Activated effector memory CD4-positive, alpha-beta T cell treated with Interleukin-2 at 50 U/mL for 16 hours (primary cell): ENCODE results near the gene GABPB2.

Experiments used
- DNase-seq: peaks from one replicate; pipeline ENCODE4 v3.0.0-alpha.2; 2020

The GABPB2 gene

DNA sequence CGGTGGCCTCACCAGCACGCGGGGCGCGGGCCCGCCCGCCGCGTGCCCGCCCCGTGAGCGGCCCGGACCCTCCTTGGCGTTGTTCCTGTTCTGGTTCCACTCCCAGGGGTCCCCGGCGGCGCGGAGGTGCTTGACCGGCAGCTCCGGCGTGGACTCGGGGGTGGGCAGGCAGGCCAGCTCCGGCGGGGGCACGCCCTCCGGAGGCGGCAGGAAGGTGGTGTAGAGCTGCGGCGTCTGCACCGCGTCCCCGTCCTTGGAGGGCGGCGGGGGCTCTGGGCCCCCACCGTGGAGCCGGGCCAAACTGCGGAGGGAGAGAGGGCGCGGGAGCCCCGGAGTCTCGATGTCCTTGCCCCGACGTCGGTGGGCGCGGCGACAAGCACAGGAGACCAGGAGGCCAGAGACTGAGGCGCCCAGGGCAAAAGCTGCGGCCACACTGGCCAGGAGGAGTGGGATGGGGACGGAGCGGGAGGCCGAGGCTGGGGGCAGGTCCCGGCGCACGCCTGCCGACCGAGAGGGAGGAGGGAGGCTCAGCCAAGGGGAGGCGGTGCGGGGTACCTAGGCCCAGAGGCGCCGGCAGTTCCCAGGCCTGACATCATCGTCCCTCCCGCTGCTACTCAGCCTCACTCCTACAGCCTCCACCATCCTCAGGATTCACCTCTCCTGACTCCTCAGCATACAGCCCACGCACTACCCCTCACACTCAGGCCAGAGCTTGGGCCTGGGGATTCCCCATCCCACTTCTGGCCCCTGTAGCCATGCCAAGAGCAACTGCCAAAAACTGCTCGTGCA is 62.7 kb downstream of the GABPB2 start:
- DNase-seq = no peak

DNA sequence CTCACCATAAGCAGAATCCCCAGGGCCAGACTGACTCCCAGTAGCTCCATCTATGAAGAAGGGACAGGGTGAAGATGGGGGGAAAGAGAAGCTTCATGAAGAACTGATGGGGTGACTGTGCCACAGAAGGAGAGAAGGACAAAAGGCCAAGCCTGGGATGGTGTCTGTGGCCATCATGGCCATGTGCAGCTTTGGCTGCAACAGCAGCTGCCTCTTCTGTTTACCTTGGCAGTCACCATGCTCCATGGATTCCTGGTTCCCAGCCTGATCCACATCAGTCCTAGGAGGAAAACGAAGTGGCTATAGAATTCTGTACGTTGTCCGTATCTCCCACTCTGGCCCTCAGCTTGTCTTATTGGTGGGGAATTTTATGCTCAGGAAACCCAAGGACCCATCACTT is 63.8 kb downstream of the GABPB2 start:
- no peak for DNase-seq

DNA sequence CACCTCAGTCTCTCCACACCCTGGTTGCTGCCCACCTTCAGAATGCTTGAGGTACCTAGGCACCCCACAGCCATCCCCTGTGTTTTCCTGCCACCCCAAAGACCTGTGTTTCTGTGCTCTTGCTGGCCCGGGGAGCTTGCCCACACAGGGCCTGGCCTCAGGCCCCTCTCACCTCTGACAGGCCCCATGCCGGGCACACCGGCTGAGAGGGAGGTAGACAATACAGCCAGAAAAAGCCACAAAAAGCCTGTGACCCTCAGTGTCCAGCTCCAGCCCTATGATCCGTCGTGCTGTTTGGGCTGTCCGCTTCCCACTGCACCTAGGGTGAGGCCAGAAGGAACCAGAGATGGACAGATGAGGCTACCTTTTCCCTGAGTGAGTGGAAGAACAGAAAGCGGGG is 64.4 kb downstream of the GABPB2 start:
- DNase-seq = no peak

DNA sequence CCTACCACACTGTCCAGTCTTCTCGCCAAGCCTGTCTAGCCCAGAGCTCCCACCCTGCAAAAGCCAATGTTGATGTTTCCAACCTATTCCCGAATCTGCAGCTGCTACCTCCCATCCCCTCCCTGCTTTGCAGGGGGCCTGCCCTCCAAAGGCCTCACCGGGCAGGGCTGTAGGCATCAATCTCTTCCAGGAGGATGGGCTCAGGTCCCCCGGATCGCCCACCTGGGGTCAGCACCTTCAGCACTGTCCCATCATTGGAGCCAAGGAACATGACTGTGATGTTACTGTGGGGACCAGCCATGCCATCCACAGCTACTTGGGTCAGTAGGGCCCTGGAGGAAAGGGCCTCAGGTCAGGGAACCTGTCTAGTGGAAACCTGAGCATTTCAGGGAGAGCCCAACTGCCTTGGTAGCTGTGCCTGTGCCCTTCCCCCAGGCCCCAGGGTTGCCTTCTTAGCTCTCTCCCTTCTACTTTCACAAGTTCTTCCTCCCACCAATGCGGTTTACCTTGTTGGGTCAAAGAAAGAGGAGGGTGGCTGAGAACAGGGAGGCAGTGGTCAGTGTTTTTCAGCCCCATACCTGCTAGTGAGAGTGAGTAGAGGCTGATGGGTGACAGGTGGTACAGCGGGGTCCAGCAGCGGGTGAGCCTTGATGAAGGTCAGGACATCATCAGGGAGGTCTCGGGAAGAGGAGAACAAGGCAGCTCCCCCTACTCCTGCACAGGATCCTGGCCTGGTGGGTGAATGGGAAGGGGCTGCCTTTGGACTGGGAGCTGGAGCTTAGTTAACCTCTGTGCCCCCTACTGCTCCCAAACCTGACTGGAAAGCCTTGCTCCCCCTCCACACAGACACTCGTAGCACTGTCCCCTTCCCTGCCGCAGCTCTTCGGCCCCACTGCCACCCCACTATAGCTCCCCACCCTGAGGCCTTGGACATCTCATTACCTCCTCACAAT is 65.1 kb downstream of the GABPB2 start:
- no peak for DNase-seq

DNA sequence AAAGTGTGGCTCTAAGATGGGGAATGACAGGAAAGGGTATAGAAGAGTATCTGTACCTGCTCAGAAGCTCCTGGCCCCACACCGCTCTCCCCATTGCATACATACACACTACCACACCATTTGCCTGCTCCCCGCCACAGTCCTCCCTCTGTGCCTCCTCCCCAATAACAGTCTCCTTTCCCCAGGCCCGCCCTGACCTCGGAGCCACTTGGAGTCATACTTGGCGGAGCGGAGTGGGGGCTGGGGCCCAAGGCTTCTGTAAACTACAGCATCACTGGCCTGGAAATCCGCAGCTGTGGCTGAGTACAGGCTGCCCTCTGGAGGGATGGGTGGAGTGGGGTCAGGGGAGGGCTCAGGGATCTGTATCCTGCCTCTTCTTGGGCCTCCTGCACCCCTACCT is 67.2 kb downstream of the GABPB2 start:
- no peak for DNase-seq

DNA sequence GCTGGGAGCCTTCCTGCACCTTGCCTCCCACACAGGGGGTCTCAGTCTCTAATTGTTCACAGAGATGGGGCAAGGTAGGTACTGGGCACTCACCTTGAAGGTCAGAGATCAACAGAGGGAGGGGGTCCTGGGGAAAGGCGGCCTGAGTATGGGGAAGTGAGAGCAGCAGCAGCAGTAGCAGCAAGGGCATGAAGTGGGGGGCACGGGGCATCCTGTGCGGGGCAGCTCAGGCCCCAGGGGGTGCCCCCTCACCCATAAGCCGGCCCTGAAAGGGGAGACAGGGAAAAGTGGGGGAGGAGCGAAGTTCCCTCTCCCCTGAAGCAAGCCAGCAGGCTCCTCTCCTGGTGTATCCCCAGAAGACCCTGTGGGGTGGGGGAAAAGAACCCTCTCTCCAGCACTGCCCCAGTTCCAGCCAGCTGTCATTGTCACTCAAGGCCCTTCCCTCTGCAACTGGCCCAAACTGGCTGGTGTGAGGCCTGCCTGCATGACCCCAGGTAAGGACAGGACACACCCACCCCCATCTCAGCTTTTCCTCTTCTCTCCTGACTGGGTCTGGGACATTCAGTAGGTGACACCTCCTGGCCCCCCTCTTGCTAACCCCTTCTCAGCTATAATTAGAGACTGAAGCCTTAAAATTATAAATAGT is 72.0 kb downstream of the GABPB2 start:
- no peak for DNase-seq

DNA sequence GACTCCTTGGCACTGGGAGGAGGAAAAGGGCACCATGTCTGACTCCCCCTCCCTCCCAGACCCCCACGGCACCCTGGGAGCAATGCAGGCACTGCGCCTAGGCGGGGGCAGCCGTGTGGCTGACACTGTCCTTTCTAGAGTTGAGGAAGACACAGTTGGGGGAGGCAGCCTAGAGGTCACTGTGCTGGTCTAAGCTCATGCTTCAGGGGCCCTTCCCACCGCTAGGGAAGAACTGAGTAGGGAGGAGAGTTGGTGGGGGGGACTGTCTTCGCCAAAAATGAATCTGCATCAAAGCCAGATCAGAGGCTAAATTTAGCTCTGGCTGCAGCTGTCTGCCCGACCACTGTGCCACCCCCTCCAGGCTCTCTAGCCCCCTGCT is 72.5 kb downstream of the GABPB2 start:
- no peak for DNase-seq

DNA sequence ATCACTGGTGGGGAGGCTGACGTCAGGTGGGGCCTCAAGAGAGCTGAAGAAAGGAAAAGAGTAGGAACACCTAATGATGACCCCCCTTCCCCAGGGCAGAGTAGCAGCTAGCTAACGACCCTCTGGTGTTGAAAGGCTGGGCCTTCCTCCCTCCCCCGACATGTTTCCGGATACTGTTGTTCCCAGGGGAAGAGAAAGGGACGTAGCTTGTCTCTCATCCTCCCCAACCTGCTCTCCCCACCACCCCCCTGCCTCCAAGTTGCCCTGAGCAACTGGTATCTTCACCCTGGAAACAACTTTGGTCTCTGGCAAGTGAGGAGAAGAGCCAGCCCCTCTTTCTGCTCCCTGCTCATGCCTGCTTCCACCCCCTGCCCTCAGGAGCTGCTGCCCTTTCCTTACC is 73.4 kb downstream of the GABPB2 start:
- DNase-seq = no peak

DNA sequence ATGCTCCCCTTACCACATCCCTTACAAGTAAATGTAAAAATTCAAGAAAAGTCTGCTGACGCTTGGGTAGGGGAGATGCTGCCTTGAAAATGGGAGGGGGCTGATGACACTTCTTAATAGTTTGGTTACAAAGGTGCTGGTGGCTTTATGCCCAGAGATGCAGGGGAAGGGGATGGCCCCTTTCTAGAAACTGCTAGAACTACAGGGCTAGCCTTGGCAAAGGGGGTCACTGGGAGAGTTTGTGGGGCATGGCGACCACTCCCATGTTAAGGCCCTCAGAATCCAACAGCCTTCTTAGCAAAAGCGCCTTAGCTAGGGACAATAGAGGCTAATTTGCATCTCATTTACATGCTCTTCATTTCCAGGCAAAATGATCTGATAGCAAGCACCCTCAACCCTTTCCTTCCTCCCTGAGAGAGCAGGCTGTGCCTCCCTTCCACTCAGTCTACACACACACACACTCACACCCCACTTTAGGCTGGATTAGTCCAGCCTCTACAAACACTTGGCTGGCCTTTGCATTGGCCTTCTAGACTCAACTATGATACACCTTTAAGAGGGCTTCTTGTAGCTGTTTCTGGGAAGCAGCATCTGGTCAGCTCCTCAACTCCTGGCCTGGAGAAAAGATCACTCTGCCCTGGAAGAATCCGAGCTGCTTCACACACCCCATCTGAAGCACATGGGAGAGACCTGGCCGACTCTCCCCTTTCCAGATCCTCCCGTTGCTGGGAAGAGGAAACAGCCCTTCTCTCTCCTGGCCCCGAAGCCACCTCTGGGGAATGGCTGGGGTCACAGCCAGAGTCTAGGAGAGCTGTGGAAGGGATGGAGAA is 74.1 kb downstream of the GABPB2 start:
- no peak for DNase-seq

DNA sequence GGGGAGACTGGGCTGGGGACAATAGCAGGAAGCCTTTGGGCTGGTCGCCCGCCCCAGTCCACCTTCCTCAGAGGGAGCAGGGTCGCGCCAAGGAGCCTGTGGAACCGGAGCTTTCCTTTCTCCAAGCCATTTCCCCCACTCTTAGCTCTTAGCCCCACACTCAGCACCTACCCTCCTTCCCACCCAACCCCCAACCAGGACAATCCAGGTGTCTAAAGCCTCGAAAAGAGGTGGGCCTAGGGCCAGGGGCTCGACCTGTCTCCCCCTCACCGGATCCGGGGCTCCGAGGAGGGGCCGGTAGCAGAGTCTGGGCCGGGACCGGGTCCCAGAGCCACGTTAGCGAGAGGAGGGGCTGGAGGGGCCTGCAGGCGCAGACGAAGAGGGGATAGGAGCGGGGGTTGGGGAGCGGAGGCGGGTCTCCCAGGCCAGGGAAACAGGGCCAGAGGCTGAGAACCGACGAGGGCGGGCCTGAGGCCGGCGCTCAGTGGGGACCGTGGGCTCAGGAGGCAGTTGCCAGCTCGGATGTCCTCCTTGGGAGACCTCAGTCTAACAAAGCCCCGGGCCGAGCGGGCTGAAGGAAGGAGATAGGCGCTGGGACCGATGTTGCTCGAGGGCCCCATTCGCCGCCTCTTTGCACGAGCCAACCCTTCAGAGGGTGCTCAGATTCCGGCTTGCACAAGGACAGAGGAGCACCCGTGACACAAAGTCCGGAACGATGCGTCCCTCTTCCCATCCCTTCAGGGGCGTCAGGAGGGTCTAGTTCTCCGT is 74.9 kb downstream of the GABPB2 start:
- no peak for DNase-seq

DNA sequence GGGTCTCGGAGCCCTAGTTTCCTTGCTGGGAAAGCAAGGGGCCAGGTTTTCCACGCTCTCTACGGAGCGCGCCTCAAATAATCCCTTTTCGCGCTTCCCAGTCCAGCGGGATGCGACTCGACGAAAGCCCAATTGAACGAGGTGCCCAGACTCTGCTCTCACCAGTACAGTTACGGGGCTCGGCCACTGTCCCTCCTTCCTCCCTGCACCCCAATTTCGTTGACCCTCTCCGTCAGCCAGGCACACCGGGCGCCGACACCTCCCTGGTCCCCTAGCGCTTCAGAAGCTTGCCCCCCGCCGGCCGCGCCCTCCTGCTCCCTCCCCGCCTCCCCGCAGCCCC is 75.5 kb downstream of the GABPB2 start:
- no peak for DNase-seq

DNA sequence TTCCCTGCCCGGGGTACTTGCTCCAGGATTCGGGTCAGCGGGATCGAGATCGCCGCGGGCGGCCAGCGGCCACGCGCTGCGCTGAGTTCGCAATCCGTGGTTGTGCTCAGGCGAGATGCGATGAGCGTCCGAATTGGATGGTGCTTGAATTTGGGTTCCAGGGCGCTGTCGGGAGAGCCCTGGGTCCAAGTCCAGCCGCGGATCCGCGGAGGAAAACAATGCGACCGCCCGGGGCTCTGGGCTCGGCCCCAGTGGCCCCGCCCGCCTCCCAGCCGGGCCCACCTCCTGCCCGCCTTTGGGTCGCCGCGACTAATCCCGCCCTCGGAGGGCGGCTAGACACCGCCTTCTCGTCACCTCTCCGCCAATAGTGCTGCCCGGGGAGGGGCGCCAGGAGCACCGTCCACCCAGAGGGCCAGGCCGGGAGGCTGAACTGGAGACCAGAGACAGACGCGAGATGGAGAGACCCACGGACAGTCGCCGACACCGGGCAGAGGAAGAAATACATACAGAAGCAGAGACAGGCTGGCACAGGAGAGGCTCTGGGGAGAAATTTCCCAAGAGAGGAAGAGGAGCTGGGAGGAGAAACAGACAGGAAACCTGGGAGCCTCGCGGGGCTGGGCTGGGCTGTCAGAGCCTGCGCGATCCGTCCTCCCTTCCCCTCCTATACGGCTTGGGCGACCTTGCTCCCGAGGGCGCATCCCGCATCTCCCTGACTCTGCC is 76.0 kb downstream of the GABPB2 start, which contains the start of gene SEMA6C:
SEMA6C (minus strand) TSS at position 220 of the 720 bp plus-strand sequence. CDS start 4,010 bp downstream, outside the sequence.
- DNase-seq = peak; percentile 83

DNA sequence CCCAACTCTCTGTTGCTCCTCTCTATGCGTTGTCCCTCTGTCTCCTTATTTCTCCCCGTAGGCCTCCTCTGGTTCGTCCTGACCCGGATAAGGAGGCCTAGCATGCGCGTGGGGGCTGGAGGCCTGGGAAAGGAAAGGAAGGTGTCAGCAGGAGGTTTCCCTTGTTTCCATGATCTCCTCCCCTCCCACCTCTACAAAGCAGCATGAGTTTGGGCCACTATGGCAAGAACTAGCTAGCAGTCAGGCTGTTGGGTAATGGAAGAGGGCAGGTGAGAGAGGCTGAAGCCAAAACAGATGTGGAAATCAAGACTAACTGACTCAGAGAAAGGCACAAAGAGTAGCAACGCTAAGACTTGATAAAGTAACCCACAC is 76.6 kb downstream of the GABPB2 start:
- DNase-seq = no peak

DNA sequence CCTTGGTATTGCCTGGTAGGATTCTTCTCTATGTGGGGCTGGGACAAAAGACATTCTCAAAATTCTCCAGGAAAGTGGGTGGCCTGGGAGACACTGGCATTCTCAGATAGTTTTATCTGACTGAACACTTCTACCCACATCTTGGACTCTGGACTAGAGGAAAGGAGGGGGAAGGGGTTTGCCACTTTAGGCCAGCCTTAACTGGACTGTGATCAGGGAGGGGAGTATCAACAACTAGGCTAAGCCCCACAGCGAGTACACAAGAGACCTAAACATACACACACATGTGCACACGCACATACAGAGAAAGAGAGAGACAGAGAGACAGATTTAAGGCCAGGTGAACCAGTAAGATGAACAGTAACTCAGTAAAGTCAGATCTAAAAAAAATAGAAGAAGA is 77.1 kb downstream of the GABPB2 start:
- DNase-seq = no peak

DNA sequence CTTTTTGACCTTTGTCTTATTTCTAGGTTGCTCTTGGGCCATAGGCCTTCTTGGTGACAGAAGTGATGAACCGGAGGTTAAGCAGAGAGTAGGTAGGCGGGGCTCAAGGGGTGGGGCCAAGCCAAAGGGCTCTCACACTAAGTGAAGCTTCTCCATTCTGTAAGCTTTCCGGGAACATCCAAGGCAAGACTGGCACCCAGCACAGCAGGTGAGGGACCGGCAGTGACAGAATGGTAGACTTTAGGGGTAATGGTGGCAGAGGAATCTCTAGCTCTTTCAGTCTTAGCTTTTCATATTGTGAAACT is 85.9 kb downstream of the GABPB2 start, which contains the start of gene TNFAIP8L2:
TNFAIP8L2 (plus strand) TSS at position 135 of the 305 bp plus-strand sequence. CDS start 2,049 bp downstream, outside the sequence.
- DNase-seq = peak; percentile 72

DNA sequence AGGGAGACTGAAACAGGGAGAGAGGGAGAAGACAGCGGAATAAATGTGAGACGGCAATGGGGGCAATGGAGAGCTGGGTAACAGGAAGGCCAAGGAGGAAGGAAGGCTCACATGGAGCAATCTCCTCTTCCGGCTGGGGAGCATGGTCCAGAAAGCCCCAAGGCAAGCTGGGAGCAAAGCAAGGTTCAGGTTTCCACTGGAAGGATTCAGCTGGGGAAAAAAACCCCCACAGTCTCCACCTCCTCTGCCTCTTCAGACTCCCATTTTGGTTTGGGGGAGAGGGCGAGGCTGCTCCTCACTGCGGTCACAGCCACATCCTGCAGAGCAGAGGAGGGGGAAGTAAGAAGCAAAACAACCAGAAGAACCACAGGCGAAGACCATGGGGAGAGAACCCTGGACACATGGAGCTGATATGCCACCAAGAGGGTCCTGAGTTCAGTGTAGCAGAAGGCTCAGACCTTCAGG is 86.5 kb downstream of the GABPB2 start:
- DNase-seq = peak; percentile 65

DNA sequence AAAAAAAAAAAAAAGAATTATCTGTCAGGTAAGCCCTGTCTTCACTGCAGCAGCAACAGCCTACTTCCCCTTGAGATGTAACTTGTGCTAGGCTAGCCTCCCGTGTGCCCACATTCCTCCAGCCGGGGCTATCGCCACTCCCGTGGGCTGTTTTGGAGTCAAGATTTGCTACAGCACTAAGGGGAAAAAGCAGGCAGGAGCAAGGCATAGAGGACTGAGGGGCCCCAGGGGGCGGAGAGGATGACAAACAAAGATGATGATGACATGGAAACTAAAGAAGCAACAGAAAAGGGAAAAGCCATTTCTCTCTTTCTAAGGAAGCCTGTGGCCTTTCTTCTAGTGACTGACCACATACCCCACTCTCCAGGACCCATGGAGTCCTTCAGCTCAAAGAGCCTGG is 87.8 kb downstream of the GABPB2 start:
- DNase-seq = no peak

DNA sequence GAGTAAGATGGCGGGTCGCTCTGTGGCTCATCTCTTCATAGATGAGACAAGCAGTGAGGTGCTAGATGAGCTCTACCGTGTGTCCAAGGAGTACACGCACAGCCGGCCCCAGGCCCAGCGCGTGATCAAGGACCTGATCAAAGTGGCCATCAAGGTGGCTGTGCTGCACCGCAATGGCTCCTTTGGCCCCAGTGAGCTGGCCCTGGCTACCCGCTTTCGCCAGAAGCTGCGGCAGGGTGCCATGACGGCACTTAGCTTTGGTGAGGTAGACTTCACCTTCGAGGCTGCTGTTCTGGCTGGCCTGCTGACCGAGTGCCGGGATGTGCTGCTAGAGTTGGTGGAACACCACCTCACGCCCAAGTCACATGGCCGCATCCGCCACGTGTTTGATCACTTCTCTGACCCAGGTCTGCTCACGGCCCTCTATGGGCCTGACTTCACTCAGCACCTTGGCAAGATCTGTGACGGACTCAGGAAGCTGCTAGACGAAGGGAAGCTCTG is 88.2 kb downstream of the GABPB2 start:
- no peak for DNase-seq

DNA sequence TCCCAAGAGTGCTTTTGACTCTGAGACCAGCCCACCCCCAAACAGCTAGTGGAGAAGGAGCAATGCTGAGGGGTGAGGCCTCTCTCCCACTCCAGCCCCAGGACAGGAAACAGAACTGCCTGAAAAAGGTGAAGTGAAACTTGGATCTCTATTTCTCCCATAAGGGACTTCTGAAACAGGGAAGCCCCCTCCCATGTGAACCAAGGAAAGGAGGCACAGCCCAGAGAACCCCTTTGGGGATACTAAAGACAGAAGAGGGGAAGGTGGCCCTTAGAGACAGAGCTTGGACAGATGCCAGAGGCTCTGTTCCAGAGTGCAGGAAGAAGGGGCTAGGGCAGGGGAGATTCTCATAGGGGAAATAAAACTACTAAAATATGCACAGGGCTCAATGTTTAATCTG is 88.8 kb downstream of the GABPB2 start:
- no peak for DNase-seq

DNA sequence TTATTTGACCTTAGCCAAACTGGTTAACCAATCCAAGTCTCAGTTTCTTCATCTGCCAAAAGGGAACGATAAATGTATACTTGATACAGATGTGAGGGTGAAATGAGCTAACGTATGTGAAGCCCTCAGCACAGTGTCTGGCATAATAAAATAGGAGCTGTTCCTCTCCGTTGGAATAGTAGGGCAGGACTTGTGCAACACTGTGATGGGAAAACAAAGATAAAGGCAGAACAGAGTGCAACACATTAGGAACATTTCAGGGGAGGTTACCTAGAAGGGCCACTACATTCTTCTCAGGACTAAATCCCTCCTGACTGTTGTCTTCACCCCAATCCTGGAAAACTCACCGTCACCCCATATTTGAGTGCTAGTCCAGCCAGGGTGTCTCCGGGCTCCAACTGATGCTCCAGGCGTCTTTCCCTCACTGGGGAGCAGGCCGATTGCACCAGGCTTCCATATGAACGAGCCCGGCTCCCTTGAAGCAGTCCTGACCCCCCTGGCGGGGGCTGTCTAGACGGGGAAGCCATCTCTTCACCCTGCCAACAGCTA is 94.2 kb downstream of the GABPB2 start:
- DNase-seq = no peak
